ENCODE results near the gene PFKL. TPM values are rescaled to one million over a fixed set of nuclear protein-coding genes. Genes with fewer than 3 reads are reported as not detected.

PFKL gene
- total RNA-seq, 4 donors from 2014 or later, result 94.6 to 155 (median 141) TPM

DNA sequence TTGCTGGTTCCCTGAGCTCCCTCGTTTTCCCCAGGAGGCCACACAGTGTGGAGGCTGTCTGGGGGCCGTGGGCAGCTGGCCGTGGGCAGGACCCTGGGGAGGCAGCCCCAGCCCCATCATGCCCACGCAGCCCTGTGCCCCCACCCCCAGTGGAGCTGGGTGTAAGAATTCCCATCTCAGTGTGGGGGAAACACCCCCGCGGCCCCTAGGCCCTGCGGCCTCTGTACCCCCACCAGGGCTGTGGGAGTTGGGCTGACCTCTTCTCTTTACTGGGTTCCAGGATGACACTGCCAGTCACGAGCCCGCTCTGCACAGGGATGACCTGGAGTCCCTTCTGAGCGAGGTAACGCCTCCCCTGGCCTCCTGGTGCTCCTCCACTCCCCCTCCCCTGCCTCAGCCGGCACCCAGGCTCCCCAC is 3.7 kb upstream of the PFKL start:
- 67 to 71% methylated on average over 10 to 12 of the region's 12 CpGs for WGBS, 2 donors
- DNase-seq (ENCODE audit: low spot score in 2 of 2), result no peak
- peaks cover 0 to 41% (median 23%) of the 10 kb centered on the region in 4 donors for H3K4me1 ChIP-seq
- no peaks in the 10 kb centered on the region for H3K9me3 ChIP-seq
- H3K27ac ChIP-seq, result no peak overlapping the region
- H3K27me3 ChIP-seq, result no peaks in the 10 kb centered on the region
- H3K4me3 ChIP-seq, result no peak overlapping the region
- TF ChIP-seq, protein P1, sequence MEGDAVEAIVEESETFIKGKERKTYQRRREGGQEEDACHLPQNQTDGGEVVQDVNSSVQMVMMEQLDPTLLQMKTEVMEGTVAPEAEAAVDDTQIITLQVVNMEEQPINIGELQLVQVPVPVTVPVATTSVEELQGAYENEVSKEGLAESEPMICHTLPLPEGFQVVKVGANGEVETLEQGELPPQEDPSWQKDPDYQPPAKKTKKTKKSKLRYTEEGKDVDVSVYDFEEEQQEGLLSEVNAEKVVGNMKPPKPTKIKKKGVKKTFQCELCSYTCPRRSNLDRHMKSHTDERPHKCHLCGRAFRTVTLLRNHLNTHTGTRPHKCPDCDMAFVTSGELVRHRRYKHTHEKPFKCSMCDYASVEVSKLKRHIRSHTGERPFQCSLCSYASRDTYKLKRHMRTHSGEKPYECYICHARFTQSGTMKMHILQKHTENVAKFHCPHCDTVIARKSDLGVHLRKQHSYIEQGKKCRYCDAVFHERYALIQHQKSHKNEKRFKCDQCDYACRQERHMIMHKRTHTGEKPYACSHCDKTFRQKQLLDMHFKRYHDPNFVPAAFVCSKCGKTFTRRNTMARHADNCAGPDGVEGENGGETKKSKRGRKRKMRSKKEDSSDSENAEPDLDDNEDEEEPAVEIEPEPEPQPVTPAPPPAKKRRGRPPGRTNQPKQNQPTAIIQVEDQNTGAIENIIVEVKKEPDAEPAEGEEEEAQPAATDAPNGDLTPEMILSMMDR (IDR thresholded peaks at IDR 0.05), result no peak
- TF ChIP-seq EP300 (IDR thresholded peaks at IDR 0.05), result no peak
- TF ChIP-seq POLR2A (IDR thresholded peaks at IDR 0.05), result no peak
- H3K36me3 ChIP-seq, result no peaks in the 10 kb centered on the region

DNA sequence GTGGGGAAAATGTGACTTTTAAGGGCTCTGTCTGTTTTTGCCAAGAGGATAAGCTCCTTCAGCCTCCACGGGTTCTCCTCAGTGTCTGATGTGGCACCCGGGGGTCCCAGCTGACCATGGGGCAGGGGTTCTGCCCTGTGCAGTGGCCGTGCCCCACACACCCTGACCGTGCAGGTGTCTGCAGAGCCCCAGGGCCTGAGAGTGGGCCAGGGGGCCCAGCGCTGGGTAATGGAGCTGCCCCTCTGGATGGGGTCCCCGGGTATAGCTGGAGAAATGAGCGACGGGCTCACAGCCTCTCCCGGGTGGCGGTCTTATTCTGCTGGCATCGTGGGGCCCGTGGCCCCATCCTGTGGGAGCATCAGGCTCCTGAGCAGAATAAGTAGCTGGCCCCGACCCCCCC is 2.9 kb upstream of the PFKL start:
- Histone ChIP-seq H3K27me3 (no peaks in the 10 kb centered on the region), H3K4me3 (no peak overlapping the region)

DNA sequence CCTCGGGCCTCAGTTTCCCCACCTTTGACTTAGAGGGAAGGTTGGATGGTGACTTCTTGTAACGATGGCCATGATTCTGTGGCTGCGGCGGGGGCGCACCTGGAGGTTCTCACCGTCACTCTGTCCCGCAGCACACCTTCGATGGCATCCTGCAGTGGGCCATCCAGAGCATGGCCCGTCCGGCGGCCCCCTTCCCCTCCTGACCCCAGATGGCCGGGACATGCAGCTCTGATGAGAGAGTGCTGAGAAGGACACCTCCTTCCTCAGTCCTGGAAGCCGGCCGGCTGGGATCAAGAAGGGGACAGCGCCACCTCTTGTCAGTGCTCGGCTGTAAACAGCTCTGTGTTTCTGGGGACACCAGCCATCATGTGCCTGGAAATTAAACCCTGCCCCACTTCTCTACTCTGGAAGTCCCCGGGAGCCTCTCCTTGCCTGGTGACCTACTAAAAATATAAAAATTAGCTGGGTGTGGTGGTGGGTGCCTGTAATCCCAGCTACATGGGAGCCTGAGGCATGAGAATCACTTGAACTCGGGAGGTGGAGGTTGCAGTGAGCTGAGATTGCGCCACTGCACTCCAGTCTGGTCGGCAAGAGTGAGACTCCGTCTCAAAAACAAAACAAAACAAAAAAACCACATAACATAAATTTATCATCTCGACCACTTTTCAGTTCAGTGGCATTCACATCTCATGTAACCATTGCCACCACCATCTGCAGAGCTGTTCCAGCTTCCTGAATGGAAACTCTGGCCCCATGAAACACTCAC is 2.1 kb upstream of the PFKL start:
- no peaks in the 10 kb centered on the region for H3K9me3 ChIP-seq
- peaks cover 0 to 57% (median 39%) of the 10 kb centered on the region in 4 donors for H3K4me1 ChIP-seq
- 27 to 31% methylated on average over 20 to 22 of the region's 22 CpGs for WGBS, 2 donors
- H3K27me3 ChIP-seq, result no peaks in the 10 kb centered on the region
- H3K27ac ChIP-seq, result peak overlapping the region in 2 of 4 donors; percentile 40 to 65
- no peak overlapping the region for H3K4me3 ChIP-seq
- TF ChIP-seq EP300 (IDR thresholded peaks at IDR 0.05), result peak; percentile 45
- TF ChIP-seq POLR2A (IDR thresholded peaks at IDR 0.05), result no peak
- TF ChIP-seq, protein P1 (IDR thresholded peaks at IDR 0.05), result peak; percentile 76 to 90 (median 84)
- peak; percentile 75 to 91 for DNase-seq (ENCODE audit: low spot score in 2 of 2)
- no peaks in the 10 kb centered on the region for H3K36me3 ChIP-seq

More for the DNA sequence above, 2.9 kb upstream of the PFKL start:
- 67 to 81% methylated on average over 9 to 12 of the region's 13 CpGs for WGBS, 2 donors
- Histone ChIP-seq H3K4me1 (peaks cover 0 to 49% (median 31%) of the 10 kb centered on the region in 4 donors), H3K27ac (no peak overlapping the region), H3K9me3 (no peaks in the 10 kb centered on the region), H3K36me3 (no peaks in the 10 kb centered on the region)
- TF ChIP-seq POLR2A (IDR thresholded peaks at IDR 0.05) (no peak), EP300 (IDR thresholded peaks at IDR 0.05) (no peak)
- TF ChIP-seq, protein P1 (IDR thresholded peaks at IDR 0.05), result no peak
- no peak for DNase-seq (ENCODE audit: low spot score in 2 of 2)

DNA sequence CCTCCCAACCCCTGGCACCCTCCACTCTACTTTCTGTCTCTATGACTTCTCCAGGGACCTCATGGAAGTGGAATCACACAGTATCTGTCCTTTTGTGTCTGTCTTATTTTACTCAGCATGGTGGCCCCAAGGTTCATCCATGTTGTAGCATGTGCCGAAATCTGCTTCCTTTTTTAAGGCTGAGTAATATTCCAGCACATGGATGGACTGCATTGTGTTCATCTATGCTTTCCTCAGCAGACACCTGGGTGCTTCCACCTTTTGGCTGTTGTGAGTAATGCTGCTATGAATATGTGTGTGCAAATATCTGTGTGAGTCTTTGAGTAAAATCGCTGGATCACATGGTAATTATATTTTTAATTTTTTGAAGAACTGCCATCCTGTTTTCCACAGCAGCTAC is 1.6 kb upstream of the PFKL start:
- no peak for DNase-seq (ENCODE audit: low spot score in 2 of 2)
- H3K27ac ChIP-seq, result peak overlapping the region in 2 of 4 donors; percentile 40 to 65
- H3K27me3 ChIP-seq, result no peaks in the 10 kb centered on the region
- H3K4me3 ChIP-seq, result no peak overlapping the region
- no peak for TF ChIP-seq POLR2A (IDR thresholded peaks at IDR 0.05)
- TF ChIP-seq EP300 (IDR thresholded peaks at IDR 0.05), result no peak
- TF ChIP-seq, protein P1 (IDR thresholded peaks at IDR 0.05), result no peak
- H3K36me3 ChIP-seq, result no peaks in the 10 kb centered on the region
- WGBS, 2 donors, result 88 to 90% methylated on average over 2 of the region's 2 CpGs
- peaks cover 0 to 63% (median 45%) of the 10 kb centered on the region in 4 donors for H3K4me1 ChIP-seq
- H3K9me3 ChIP-seq, result no peaks in the 10 kb centered on the region

DNA sequence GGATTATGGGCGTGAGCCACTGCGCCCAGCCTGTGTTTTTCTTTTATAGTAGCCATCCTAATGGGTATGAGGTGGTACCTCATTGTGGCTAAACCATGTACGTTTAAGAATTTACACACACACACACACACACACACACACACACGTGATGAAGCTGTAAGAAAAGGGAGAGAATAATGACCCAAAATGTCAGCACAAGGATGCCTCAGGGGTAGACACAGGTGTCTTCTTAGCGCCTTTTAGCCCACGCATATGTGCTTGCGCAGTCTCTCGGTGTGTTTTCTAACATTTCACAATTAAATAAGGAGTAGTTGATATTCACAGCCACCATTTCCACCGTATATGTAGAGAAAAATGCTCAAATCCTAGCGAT is 782 bp upstream of the PFKL start:
- peaks cover 0 to 71% (median 52%) of the 10 kb centered on the region in 4 donors for H3K4me1 ChIP-seq
- H3K36me3 ChIP-seq, result no peaks in the 10 kb centered on the region
- peak overlapping the region; percentile 70 to 98 (median 94) for H3K27ac ChIP-seq
- TF ChIP-seq EP300 (IDR thresholded peaks at IDR 0.05), result no peak
- TF ChIP-seq POLR2A (IDR thresholded peaks at IDR 0.05), result no peak
- TF ChIP-seq, protein P1 (IDR thresholded peaks at IDR 0.05), result no peak
- no peaks in the 10 kb centered on the region for H3K27me3 ChIP-seq
- H3K4me3 ChIP-seq, result peak overlapping the region; percentile 55 to 97 (median 72)
- WGBS, 2 donors, result 28 to 30% methylated on average over 10 of the region's 10 CpGs
- DNase-seq (ENCODE audit: low spot score in 2 of 2), result no peak
- no peaks in the 10 kb centered on the region for H3K9me3 ChIP-seq

All from tibial nerve (tissue), 4 donors.